Stomach (tissue), 4 donors: Measurements from ENCODE around the gene ADGRG4.

Experiments
- EP300 ChIP-seq: sonication (generic); formaldehyde crosslinking; IDR thresholded peaks from one replicate; pipeline ENCODE4 v1.6.1; 2017; ENCODE audit warnings: antibody characterized with exemption
- POLR2AphosphoS5 ChIP-seq, 3 donors: sonication (generic); formaldehyde crosslinking; IDR thresholded peaks; one replicate each; pipeline ENCODE4 v1.6.1; 2016; ENCODE audit warnings: antibody characterized with exemption in 3 of 3

DNA sequence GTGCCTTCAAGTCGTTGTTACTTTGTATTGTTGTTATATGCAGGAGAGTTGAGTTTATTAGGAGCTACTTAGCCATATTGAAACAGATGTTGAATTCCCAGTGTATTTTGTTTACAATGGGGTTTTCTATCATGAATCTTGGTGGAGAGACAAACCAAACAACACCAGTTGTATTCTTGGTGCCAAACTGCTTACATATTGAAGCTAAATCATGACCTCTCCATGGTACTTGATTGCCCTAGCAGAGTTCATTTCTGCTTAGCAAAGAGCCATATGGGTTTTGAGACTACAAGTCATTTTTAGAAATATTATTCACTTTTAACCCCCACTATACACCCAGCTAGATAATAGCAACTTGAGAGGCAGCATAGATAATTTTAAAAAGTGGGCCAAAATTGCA is 85.4 kb downstream of the ADGRG4 start:
- TF ChIP-seq POLR2AphosphoS5 (IDR thresholded peaks at IDR 0.05) (no peak), EP300 (no peak)
